ENCODE measurements around the gene PSD2.

DNA sequence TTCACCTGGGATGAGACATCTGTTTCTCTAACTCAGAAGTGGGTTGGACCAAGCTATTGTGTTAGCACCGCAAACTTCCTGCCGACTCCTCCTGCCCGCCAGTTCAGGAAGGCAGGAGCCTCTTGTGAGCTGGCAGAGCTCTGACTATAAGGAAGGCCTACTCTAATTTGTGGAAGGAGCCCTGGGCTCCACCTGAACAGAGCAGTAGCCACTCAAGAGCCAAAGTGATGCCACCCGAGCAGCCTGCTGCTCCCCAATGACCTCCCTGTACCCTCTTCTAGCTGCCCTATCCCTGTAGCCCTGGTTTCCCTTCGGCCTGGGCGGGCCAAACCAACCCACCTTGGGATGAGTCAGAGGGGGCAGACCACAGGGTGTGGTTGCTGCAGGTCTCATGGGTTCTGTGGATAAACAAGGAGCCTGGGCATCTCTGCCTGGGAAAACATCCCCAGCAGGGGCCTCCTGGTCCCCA lies 81.6 kb downstream of the PSD2 start:
- TF ChIP-seq, protein P1, sequence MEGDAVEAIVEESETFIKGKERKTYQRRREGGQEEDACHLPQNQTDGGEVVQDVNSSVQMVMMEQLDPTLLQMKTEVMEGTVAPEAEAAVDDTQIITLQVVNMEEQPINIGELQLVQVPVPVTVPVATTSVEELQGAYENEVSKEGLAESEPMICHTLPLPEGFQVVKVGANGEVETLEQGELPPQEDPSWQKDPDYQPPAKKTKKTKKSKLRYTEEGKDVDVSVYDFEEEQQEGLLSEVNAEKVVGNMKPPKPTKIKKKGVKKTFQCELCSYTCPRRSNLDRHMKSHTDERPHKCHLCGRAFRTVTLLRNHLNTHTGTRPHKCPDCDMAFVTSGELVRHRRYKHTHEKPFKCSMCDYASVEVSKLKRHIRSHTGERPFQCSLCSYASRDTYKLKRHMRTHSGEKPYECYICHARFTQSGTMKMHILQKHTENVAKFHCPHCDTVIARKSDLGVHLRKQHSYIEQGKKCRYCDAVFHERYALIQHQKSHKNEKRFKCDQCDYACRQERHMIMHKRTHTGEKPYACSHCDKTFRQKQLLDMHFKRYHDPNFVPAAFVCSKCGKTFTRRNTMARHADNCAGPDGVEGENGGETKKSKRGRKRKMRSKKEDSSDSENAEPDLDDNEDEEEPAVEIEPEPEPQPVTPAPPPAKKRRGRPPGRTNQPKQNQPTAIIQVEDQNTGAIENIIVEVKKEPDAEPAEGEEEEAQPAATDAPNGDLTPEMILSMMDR (IDR thresholded peaks at IDR 0.05): no peak
- no peak for TF ChIP-seq POLR2AphosphoS5 (IDR thresholded peaks at IDR 0.05; ENCODE audit: low read depth, low read length)
